ENCODE data around the gene GALNT9.
"Not testable (repeated sequence)": the region's sequence is repeated elsewhere in the genome, so short reads cannot be mapped to it uniquely, and the experiment has no call there.

The GALNT9 gene

GRCh38 chr12:132329036-132329719, at the start of gene GALNT9:
Gene GALNT9, minus strand, starts transcription at chr12:132329589. Its CDS starts 386 bp downstream, at chr12:132329203.
- peak in 1 of 2 donors; percentile 22 for DNase-seq

GRCh38 chr12:132379057-132379456, 49.7 kb upstream of the GALNT9 start:
- not testable (repeated sequence) for DNase-seq

- no peak for DNase-seq
These were observed 47.8 kb upstream of the GALNT9 start for GRCh38 chr12:132377147-132377546.

GRCh38 chr12:132376464-132376830, 47.1 kb upstream of the GALNT9 start:
- DNase-seq, result no peak

- no peak for DNase-seq
These were observed 46.5 kb upstream of the GALNT9 start for GRCh38 chr12:132375747-132376463.

- DNase-seq, result no peak
These were observed 45.4 kb upstream of the GALNT9 start for GRCh38 chr12:132374612-132375445.

GRCh38 chr12:132373901-132374611, 44.7 kb upstream of the GALNT9 start:
- no peak for DNase-seq

- no peak for DNase-seq
These were observed 38.5 kb upstream of the GALNT9 start for GRCh38 chr12:132367852-132368251.

GRCh38 chr12:132367071-132367851, 37.9 kb upstream of the GALNT9 start:
- no peak for DNase-seq

- no peak for DNase-seq
These were observed 37.0 kb upstream of the GALNT9 start for GRCh38 chr12:132366341-132366861.

- DNase-seq, result no peak
These were observed 35.8 kb upstream of the GALNT9 start for GRCh38 chr12:132365226-132365625.

GRCh38 chr12:132364348-132364902, 35.0 kb upstream of the GALNT9 start:
- DNase-seq, result no peak

- no peak for DNase-seq
These were observed 34.4 kb upstream of the GALNT9 start for GRCh38 chr12:132363661-132364347.

- no peak for DNase-seq
These were observed 33.7 kb upstream of the GALNT9 start for GRCh38 chr12:132362996-132363660.

- no peak for DNase-seq
These were observed 31.8 kb upstream of the GALNT9 start for GRCh38 chr12:132360906-132361777.

- DNase-seq, result no peak
These were observed 31.0 kb upstream of the GALNT9 start for GRCh38 chr12:132360410-132360809.

GRCh38 chr12:132359971-132360370, 30.6 kb upstream of the GALNT9 start:
- DNase-seq, result no peak

- DNase-seq, result no peak
These were observed 30.2 kb upstream of the GALNT9 start for GRCh38 chr12:132359551-132359950.
